ENCODE results near the gene SND1.

The SND1 gene

GRCh38 chr7:127675721-127676120, 23.7 kb downstream of the SND1 start:
- TF ChIP-seq CTCF (IDR thresholded peaks at IDR 0.05; ENCODE audit: low read depth, low read length): no peak
- no peak overlapping the region for H3K4me3 ChIP-seq (ENCODE audit: low read depth, low read length)

GRCh38 chr7:127677433-127678230, 25.6 kb downstream of the SND1 start:
- no peak for TF ChIP-seq CTCF (IDR thresholded peaks at IDR 0.05; ENCODE audit: low read depth, low read length)
- no peak overlapping the region for H3K4me3 ChIP-seq (ENCODE audit: low read depth, low read length)

- H3K4me3 ChIP-seq (ENCODE audit: low read depth, low read length): peak overlapping the region; percentile 32; the same call in 1 of the 2 replicates
- no peak for TF ChIP-seq CTCF (IDR thresholded peaks at IDR 0.05; ENCODE audit: low read depth, low read length)
Observed at GRCh38 chr7:127678337-127678736, 26.3 kb downstream of the SND1 start.

- no peak for TF ChIP-seq CTCF (IDR thresholded peaks at IDR 0.05; ENCODE audit: low read depth, low read length)
- H3K4me3 ChIP-seq (ENCODE audit: low read depth, low read length): peak overlapping the region; percentile 32
Observed at GRCh38 chr7:127678947-127679346, 27.0 kb downstream of the SND1 start.

- TF ChIP-seq CTCF (IDR thresholded peaks at IDR 0.05; ENCODE audit: low read depth, low read length): no peak
Observed at GRCh38 chr7:127680983-127681382, 29.0 kb downstream of the SND1 start.

GRCh38 chr7:127682140-127682539, 30.1 kb downstream of the SND1 start:
- no peak for TF ChIP-seq CTCF (IDR thresholded peaks at IDR 0.05; ENCODE audit: low read depth, low read length)
- H3K4me3 ChIP-seq (ENCODE audit: low read depth, low read length): no peak overlapping the region

More at GRCh38 chr7:127680983-127681382, 29.0 kb downstream of the SND1 start:
- H3K4me3 ChIP-seq (ENCODE audit: low read depth, low read length): no peak overlapping the region
